BJ (cell line): Measurements from ENCODE around the gene TTC3. TPM values are rescaled to one million over a fixed set of nuclear protein-coding genes. Genes with fewer than 3 reads are reported as not detected.

Experiments
- CTCF ChIA-PET: fragments of 350-600 bp; formaldehyde crosslinking; extraction: SDS; loops from one replicate; lab custom pipeline; 2021; ENCODE audit warnings: antibody characterized with exemption, inconsistent platforms; lab: Yijun Ruan, JAX
- POLR2A ChIA-PET: fragments of 300-600 bp; sonication (Branson Sonifier 250); formaldehyde crosslinking; extraction: SDS; loops from one replicate; lab custom pipeline; 2021; ENCODE audit warnings: antibody characterized with exemption; lab: Charles Lee
- DNase-seq: peaks from one replicate; pipeline ENCODE4 v3.0.0-alpha.2; 2011; ENCODE audit warnings: low read depth
- H3K27me3 ChIP-seq: 2 replicates; pipeline ENCODE4 v1.6.0; 2011; ENCODE audit warnings: low read length; ENCODE audit not compliant: control insufficient read depth, insufficient read depth
- H3K36me3 ChIP-seq: 2 replicates; pipeline ENCODE4 v1.5.1; 2011; ENCODE audit warnings: low read length; ENCODE audit not compliant: control insufficient read depth, insufficient read depth
- H3K4me3 ChIP-seq: 2 replicates; pipeline ENCODE4 v1.5.1; 2011; ENCODE audit warnings: low read depth, mild to moderate bottlenecking, control low read depth, low read length
- polyA plus RNA-seq: library from polyadenylated mRNA; depleted of rRNA; stranded (reverse); fragments of >200 nt; gene quantifications from 2 replicates; pipeline ENCODE4 v1.2.3, GENCODE V29; 2011
- TF ChIP-seq, protein P1 (sequence below): IDR thresholded peaks from 2 replicates; pipeline ENCODE4 v1.5.1; 2011; ENCODE audit warnings: low read depth, mild to moderate bottlenecking, control low read depth, inconsistent platforms, low read length, moderate library complexity; ENCODE audit not compliant: insufficient read depth

The TTC3 gene
- polyA plus RNA-seq, 1 experiment = 108 TPM

DNA sequence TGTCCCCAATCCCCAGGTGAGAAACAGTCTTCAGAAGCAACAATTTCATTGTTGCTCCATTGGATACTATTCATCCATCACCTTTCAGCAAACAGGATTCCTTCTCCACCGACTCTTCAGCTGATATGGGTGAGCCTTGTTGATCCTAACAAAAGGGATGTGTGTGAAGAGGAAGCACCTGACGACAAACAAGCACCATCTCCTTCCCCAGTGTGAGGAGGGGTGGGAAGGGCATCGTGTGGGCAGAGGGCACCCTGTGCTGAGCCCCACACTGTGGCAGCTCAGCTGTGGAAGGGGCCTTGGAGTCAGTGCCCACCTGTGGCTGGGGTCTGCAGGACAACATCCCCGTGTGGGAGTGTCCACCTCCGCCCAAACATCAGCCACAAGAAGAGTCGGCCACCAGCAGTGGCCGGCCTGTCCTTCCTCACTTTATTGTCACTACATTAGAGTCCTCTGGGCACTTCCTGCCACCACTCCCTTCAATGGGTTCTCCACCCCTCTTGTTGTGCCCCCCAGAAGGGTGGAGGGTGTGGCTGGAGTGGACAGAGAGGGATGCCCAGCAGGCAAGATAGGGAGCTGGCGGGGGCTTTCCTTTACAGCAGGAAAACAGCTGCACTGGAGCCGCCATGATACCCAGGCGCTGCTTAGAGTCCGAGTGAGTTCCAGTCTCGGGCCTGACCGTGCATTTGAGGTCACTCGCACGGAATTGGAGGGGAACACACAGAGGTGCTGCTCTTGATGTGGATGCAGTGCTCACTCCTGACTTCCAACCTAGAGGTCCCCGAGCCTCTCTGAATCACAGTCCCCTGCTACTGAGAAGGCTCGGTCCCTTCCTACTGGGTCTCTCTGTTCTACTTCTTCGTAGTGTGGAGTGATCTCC is 153.2 kb downstream of the TTC3 start:
- TF ChIP-seq, protein P1, sequence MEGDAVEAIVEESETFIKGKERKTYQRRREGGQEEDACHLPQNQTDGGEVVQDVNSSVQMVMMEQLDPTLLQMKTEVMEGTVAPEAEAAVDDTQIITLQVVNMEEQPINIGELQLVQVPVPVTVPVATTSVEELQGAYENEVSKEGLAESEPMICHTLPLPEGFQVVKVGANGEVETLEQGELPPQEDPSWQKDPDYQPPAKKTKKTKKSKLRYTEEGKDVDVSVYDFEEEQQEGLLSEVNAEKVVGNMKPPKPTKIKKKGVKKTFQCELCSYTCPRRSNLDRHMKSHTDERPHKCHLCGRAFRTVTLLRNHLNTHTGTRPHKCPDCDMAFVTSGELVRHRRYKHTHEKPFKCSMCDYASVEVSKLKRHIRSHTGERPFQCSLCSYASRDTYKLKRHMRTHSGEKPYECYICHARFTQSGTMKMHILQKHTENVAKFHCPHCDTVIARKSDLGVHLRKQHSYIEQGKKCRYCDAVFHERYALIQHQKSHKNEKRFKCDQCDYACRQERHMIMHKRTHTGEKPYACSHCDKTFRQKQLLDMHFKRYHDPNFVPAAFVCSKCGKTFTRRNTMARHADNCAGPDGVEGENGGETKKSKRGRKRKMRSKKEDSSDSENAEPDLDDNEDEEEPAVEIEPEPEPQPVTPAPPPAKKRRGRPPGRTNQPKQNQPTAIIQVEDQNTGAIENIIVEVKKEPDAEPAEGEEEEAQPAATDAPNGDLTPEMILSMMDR = no peak
- CTCF ChIA-PET = no interaction called here
- Histone ChIP-seq H3K27me3 (no peaks in the 10 kb centered on the region), H3K4me3 (no peak overlapping the region), H3K36me3 (peaks cover 31% of the 10 kb centered on the region)
- POLR2A ChIA-PET = no interaction called here
- no peak for DNase-seq

DNA sequence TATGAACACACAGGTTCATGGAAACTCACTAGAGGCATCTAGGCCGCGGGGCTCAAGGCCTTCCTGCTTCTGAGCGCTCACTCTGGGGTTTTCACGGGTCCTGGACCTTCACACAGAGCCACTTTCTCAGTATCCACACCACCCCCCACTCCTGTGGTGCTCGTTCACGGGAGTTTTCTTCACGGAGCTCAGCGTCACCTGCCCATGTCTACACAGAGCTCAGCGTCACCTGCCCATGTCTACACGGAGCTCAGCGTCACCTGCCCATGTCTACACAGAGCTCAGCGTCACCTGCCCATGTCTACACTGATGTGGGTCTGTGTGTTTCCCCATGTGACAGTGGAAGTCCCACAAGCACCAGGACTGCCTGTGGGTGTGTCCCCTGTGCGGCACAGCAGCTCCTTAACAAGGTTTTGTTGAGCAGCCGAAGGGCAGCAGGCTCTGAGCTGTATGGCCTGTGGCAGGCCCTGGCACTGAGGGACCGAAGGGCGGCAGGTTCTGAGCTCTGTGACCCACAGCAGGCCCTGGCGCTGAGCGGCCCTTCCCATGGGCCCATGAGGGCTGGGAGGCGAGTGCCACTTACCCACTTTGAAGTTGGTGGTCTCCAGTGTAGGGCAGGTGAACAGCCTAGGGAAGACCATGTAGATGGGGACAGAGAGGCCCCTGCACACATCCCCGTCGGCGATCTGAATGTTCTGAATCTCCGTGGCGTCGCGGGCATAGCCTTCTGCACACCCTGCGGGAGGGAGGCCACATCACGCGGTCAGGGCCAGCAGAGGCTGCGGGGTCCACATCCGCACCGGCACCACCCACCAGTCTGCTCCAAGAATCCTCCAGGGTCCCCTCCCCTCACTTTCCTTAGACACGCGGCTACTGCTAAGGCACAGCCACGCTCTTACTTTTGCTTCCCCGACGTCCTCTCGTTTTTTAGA is 154.3 kb downstream of the TTC3 start:
- ChIA-PET CTCF (interaction anchor here (0.7 kb wide), 1 partner anchor 337 kb away, joined by 3 read pairs; no protein-coding TSS in a partner anchor), POLR2A (no interaction called here)
- Histone ChIP-seq H3K27me3 (no peaks in the 10 kb centered on the region), H3K4me3 (no peak overlapping the region), H3K36me3 (peaks cover 38% of the 10 kb centered on the region)
- no peak for DNase-seq
- TF ChIP-seq, protein P1 = no peak

DNA sequence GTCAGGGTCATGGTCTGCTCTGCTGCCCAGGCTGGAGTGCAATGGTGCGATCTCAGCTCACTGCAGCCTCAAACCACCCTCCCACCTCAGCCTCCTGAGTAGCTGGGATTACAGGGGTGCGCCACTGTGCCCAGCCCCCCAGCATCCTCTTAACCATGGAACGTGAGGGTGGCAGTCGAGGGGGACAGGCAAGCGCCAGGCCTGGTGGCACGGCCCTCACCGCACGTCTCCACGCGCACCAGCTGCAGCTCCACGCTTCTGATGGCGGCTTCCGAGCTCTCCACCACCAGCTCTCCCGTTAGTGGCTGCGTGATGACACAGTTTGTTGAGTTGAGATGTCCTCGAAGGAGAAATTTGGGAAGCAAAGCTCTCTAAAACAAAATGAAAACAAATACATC is 154.9 kb downstream of the TTC3 start:
- DNase-seq = no peak
- ChIA-PET CTCF (interaction anchor here (0.7 kb wide), 1 partner anchor 336 kb away, joined by 3 read pairs; no protein-coding TSS in a partner anchor), POLR2A (no interaction called here)
- TF ChIP-seq, protein P1 = no peak
- H3K27me3 ChIP-seq = no peaks in the 10 kb centered on the region
- peaks cover 41% of the 10 kb centered on the region for H3K36me3 ChIP-seq
- no peak overlapping the region for H3K4me3 ChIP-seq

DNA sequence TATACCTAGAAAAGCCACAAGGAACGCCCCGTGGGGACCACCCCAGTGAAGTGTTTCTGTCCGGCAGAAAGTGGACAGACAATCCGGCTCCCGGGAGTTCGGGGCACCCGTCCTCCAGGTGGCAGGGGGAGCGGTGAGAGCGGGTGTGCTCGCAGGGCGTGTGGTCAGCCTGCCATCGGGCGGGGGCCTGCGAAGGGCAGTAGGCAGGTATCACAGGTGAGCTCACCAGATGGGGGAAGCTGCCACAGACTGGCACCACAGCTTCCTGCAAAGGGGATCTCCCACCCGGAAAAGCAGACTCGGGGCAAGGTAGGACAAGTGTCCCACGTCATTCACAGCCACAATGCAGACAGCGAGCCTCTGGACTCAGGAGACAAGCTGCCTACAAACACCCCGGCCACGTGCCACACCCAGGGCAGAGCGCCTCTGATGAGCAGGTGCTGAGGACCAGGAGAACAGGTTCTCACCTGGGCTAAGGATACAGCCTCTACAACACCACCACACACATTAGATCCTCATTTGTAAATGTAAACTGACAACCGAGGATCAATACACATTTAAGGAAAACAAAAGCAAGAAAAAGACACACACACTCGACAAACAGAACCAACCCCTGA is 157.7 kb downstream of the TTC3 start:
- no peaks in the 10 kb centered on the region for H3K27me3 ChIP-seq
- POLR2A ChIA-PET = no interaction called here
- TF ChIP-seq, protein P1 = no peak
- CTCF ChIA-PET = no interaction called here
- H3K4me3 ChIP-seq = no peak overlapping the region
- H3K36me3 ChIP-seq = peaks cover 37% of the 10 kb centered on the region
- DNase-seq = no peak
